ENCODE data around the gene DEDD. TPM values are rescaled to one million over a fixed set of nuclear protein-coding genes. Genes with fewer than 3 reads are reported as not detected.

The DEDD gene
- total RNA-seq, 1 experiment from 2014 or later = 39.2 TPM

- TSS peak; percentile 20 for BruUV-seq (replicated peaks)
- DNase-seq = peak; percentile 96
These were observed 34.0 kb downstream of the DEDD start, which contains the start of gene KLHDC9 for GRCh38 chr1:161098210-161099068. Gene KLHDC9, plus strand, starts transcription at chr1:161098361. Its CDS starts 175 bp downstream, at chr1:161098536.

GRCh38 chr1:161096530-161096929 lies 35.9 kb downstream of the DEDD start:
- ChIA-PET POLR2A (ENCODE audit: unreplicated experiment) (no interaction called here), CTCF (interaction anchor here (1.0 to 2.3 kb wide), 2 partner anchors 23 to 99 kb away, joined by 4 to 16 read pairs; no protein-coding TSS in a partner anchor)
- Histone ChIP-seq H2AFZ (ENCODE audit: low read length) (no peak overlapping the region), H3K27me3 (ENCODE audit: low read length) (no peaks in the 10 kb centered on the region), H3K4me3 (ENCODE audit: low read length) (no peak overlapping the region), H3F3A (ENCODE audit: low read length, unreplicated experiment) (peaks cover 7% of the 10 kb centered on the region), H3K27ac (ENCODE audit: low read length) (no peak overlapping the region), H3K4me1 (ENCODE audit: insufficient read depth, low read length) (peaks cover 43% of the 10 kb centered on the region), H3K9me3 (ENCODE audit: low read length) (no peaks in the 10 kb centered on the region), H3K36me3 (ENCODE audit: low read depth, low read length) (peaks cover 12% of the 10 kb centered on the region), H3K4me2 (ENCODE audit: low read length) (no peak overlapping the region), H4K20me1 (ENCODE audit: low read length) (no peaks in the 10 kb centered on the region; the same call in 1 of the 2 replicates), H3K79me2 (ENCODE audit: low read length) (no peaks in the 10 kb centered on the region), H3K9ac (ENCODE audit: low read length) (no peak overlapping the region), H3K9me2 (replicated peaks; ENCODE audit: low read length) (no peaks in the 10 kb centered on the region)
- TF ChIP-seq CTCF (conservative IDR thresholded peaks at IDR 0.05; ENCODE audit: low read depth, low read length) = no peak
- TF ChIP-seq EZH2phosphoT487 (IDR thresholded peaks at IDR 0.05; ENCODE audit: borderline replicate concordance, low read length) = no peak
- TF ChIP-seq EZH2 (IDR thresholded peaks at IDR 0.05; ENCODE audit: low read length, unreplicated experiment) = no peak
- DNase-seq (peak; percentile 44), ATAC-seq (no peak)
- intact Hi-C loops (cut with micrococcal nuclease) = no loop called here
- BruUV-seq (replicated peaks) = no TSS peak

More at GRCh38 chr1:161098210-161099068, 34.0 kb downstream of the DEDD start, which contains the start of gene KLHDC9:
- Histone ChIP-seq H3K27me3 (ENCODE audit: low read length) (no peaks in the 10 kb centered on the region), H3K36me3 (ENCODE audit: low read depth, low read length) (peaks cover 22% of the 10 kb centered on the region), H3K27ac (ENCODE audit: low read length) (peak within 1 kb of the TSS; percentile 15), H3K4me3 (ENCODE audit: low read length) (peak within 1 kb of the TSS; percentile 74), H3K9me2 (replicated peaks; ENCODE audit: low read length) (no peaks in the 10 kb centered on the region), H2AFZ (ENCODE audit: low read length) (peak within 1 kb of the TSS; percentile 91), H3K79me2 (ENCODE audit: low read length) (peaks cover 10% of the 10 kb centered on the region), H3F3A (ENCODE audit: low read length, unreplicated experiment) (peaks cover 7% of the 10 kb centered on the region), H3K4me2 (ENCODE audit: low read length) (peak within 1 kb of the TSS; percentile 93), H3K9ac (ENCODE audit: low read length) (peak within 1 kb of the TSS; percentile 70), H3K9me3 (ENCODE audit: low read length) (no peaks in the 10 kb centered on the region), H4K20me1 (ENCODE audit: low read length) (peaks cover 5% of the 10 kb centered on the region), H3K4me1 (ENCODE audit: insufficient read depth, low read length) (peaks cover 24% of the 10 kb centered on the region)
- ChIA-PET CTCF (interaction anchor here (0.6 to 2.3 kb wide), 6 partner anchors 10 to 176 kb away, joined by 3 to 16 read pairs (median 6); partner anchors contain the start of gene F11R), POLR2A (ENCODE audit: unreplicated experiment) (interaction anchor here (0.5 to 1.1 kb wide), 4 partner anchors 53 to 1091 kb away, joined by 3 to 27 read pairs (median 4); partner anchors contain the start of genes UFC1 and USF1)
- intact Hi-C loops (cut with micrococcal nuclease) = loop anchor here (1.0 to 2.0 kb wide), 4 partner anchors 27 to 264 kb away; partner anchors contain the start of gene DEDD
- TF ChIP-seq EZH2phosphoT487 (IDR thresholded peaks at IDR 0.05; ENCODE audit: borderline replicate concordance, low read length) = no peak
- TF ChIP-seq CTCF (conservative IDR thresholded peaks at IDR 0.05; ENCODE audit: low read depth, low read length) = no peak
- TF ChIP-seq EZH2 (IDR thresholded peaks at IDR 0.05; ENCODE audit: low read length, unreplicated experiment) = no peak
- peak; percentile 83 for ATAC-seq

Data from PC-3 (cell line).